Measurements from ENCODE around the gene STRIT1.

DNA sequence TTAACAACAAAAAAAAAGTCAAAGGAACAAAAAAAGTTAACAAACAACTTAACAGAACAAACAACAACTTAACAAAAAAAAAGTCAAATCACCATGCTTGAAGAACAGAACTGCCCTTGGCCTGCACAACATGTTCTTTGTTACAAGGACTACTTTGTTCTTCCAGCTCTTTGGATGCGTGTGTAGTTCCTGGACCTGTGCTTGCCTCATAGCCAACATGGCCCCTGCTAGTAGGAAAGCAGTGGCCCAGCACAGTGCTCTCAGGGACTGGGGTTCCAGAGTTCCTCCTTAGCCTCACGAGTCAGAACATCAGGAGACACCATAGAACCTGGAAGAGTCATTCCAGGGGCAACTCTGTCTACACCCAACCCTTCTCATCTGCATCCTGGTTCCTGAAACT is 10.9 kb upstream of the STRIT1 start:
- TF ChIP-seq EZH2 (IDR thresholded peaks at IDR 0.05; ENCODE audit: low read length, unreplicated experiment) (no peak), EZH2phosphoT487 (IDR thresholded peaks at IDR 0.05; ENCODE audit: borderline replicate concordance, low read length) (no peak)
